Stromal cell of bone marrow (primary cell): ENCODE measurements around the gene MPIG6B.

ENCODE experiments used
- DNase-seq: peaks from one replicate; pipeline ENCODE4 v3.0.0-alpha.2; 2012; ENCODE audit warnings: low read depth

Gene MPIG6B

DNA sequence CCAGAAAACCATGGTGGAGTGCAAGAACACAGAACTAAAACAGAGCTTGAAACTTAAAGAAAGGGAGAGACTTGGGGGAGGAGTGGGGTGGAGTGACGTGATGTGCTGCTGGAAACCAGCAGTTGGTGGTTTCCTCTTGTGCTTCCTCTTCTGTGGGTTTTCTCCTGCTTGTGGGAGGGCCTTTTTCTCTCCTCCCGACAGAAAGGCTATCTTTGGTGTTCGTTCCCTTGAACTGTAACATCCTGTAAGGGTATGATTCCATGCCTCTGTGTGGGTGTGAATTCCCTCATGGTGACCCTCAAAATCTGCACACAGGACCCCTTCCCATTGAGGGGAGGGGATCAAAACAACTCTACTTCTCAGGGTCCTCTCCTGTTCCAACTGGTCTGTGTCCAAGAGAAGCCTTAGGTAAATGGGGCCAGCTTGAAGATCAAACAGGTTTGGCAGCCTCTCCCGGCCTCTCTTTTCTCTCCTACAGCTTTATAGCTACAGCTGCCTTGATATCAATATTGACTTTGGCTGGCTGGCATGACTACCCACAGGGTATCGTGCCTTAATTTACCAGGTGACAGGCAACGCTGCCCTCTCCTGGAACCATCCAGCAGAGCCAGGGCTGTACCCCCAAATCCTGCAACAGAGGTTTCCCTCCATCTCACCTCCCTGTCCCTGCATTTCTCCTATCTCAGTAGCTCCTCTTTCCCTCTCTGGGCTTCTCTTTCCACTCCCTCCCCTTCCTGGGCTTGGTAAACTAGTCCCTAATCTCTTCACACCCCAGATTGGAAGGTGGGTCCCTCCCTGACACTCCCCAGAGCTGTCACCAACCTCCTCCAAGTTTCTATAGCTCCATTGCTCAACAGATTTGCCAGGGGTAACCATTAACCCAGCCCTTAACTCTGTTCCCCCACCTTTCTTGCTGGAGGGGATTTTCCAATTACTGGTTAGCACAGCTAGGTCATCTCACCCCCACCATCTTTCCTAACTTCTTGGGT lies 15.1 kb downstream of the MPIG6B start:
- DNase-seq, result peak; percentile 82

DNA sequence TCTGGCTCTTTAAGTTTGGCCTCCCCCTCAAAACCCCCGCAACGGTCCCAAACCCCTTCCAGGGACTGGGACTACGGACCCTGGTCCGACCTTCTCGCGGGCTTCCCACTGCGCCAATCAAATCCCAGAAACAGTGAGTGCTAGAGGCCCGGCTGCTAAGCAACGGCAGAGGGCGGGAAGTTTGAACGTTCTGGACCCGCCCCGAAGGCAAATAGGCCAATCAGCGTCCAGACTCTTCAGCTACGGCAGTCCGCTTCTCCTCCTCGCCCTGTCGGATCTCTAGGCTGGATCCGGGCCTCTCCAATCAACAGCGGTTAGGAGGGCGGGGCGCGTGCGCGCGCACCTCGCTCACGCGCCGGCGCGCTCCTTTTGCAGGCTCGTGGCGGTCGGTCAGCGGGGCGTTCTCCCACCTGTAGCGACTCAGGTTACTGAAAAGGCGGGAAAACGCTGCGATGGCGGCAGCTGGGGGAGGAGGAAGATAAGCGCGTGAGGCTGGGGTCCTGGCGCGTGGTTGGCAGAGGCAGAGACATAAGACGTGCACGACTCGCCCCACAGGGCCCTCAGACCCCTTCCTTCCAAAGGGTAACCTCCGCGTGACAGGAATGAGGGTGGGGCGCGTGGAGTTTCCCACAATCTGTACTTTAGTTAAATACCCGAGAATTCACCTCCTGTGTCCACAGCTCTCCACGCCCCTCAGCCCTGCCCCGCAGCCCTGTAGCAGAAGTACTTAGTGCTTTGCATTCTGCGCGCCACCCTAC lies 16.6 kb downstream of the MPIG6B start, which contains the start of gene MSH5:
TSS of gene MSH5 (plus strand) at position 367 of the 758 bp plus-strand sequence. CDS start 462 bp downstream, outside the sequence.
- peak; percentile 99 for DNase-seq

DNA sequence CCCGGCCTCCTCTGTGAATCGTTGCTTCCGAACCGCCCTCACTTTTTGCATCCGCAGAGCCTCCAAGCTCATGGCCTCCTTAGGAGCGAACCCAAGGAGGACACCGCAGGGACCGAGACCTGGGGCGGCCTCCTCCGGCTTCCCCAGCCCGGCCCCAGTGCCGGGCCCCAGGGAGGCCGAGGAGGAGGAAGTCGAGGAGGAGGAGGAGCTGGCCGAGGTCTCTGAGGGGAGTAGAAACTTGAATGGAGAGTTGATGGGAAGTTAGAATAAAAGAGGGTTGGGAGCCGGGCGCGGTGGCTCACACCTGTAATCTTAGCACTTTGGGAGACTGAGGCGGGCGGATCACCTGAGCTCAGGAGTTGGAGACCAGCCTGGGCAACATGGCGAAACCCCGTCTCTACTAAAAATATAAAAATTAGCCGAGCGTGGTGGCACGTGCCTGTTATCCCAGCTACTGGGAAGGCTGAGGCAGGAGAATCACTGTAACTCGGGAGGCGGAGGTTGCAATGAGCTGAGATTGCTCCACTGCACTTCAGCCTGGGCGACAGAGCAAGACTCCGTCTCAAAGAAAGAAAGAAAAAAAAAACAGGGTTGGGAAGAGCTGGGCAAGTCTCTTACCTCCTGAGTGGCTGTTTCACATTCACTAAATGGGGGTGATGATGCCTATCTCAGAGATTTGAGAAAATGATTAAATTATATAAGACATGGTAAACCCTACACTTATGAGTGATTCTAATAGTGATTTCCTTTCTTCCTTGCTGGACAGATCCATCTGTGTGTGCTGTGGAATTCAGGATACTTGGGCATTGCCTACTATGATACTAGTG lies 17.4 kb downstream of the MPIG6B start:
- DNase-seq, result no peak

DNA sequence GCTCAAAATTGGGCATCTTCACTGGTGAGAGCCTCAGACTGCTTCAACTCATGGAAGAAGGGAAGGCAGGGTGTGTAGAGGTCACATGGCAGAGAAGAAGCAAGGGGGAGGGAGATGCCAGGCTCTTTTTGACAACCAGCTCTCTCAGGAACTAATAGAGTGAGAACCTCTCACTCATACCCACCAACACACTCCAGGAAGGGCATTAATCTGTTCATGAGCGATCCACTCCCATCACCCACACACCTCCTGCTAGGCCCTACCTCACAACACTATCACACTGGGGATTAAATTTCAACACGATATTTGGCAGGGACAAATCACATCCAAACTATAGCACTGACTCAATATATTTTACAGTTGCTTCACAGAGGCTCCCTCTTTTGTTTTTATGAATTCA lies 18.6 kb downstream of the MPIG6B start:
- no peak for DNase-seq

DNA sequence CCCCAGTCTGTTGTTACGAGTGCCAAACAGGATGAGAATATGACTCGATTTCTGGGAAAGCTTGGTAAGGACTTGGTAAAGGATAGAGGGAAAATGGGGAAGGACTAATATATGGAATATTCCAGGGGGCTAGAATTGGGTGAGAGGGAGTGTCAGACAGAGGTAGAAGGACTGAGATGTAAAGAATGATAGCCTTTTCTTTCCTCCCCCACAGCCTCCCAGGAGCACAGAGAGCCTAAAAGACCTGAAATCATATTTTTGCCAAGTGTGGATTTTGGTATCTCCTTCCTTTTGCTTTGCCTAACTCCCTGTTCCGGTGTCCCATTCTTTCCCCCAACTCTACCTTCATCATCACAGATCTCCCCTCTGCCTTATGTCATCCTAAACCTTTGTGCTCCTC lies 19.7 kb downstream of the MPIG6B start:
- no peak for DNase-seq

DNA sequence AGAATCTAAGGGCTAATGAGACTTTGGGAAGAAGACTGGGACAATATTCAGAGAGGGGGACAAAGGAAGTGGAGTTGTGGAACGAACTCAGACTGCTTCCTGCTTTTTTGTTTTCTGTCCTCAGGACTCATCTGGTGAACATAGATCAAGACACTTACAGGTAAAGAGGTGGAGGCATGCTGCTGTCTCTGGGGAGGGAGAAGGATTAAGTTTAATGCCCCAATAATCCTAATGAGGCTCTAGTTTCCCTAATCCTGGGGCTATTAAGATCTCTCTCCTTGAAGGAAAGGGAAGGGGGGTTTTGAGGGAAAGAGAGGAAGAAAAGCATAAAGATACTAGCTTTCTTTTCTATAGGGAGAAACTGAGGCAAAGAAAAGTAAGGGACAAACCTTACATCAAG lies 21.2 kb downstream of the MPIG6B start:
- no peak for DNase-seq

DNA sequence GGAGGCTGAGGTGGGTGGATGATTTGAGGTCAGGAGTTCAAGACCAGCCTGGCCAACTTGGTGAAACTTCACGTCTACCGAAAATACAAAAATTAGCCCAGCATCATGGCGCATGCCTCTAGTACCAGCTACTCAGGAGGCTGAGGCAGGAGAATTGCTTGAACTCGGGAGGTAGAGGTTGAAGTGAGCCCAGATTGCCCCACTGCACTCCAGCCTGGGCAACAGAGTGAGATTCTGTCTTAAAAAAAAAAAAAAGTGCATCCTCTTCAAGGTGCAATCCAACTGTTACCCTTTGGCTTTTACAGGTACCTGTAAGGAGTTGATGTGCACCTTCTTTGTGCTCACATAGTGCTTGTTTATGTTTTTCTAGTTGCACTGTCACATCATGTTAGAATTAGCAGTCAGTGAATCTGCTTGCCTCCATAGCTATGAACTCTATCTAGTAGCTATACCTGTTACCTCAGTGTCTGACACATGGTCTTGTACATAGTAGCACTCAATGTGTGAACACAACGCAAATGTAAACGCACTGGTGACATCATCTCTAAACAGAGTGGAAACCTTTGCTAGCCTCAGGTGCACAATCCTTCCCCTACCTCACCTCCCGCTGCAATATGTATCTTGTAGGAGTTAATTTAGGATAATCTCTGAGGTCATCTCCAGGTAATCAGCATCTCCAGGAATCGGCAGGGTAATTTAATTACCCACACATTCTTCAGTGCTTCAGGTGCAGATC lies 26.3 kb downstream of the MPIG6B start:
- DNase-seq, result no peak

DNA sequence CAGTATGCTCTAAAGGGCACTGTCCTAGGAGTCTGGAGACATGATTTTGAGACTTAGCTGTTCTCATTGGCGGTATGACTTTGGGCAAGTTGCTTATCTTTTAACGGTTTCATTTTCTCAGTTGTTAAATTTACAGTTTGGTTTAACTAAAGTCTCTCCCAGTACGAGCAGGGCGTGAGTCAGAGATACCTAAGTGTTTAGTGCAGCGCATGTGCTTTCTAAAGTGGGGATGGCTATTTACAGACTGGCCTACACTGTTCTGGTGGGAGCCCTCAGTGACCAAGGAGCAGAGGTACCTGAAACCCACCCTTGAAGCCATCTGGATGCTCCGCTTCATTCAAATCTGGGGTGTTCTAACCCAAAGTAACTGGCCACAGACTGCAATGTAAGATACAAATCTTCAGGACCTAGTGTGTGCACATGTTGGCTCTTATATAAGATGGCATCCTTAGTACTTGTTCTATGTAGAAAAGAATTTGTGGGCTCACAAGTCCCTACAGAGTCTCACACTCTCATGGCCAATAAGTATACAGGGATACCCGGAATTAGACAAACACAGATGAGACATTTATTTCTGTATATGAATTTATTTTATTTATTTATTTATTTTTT lies 27.3 kb downstream of the MPIG6B start:
- no peak for DNase-seq

DNA sequence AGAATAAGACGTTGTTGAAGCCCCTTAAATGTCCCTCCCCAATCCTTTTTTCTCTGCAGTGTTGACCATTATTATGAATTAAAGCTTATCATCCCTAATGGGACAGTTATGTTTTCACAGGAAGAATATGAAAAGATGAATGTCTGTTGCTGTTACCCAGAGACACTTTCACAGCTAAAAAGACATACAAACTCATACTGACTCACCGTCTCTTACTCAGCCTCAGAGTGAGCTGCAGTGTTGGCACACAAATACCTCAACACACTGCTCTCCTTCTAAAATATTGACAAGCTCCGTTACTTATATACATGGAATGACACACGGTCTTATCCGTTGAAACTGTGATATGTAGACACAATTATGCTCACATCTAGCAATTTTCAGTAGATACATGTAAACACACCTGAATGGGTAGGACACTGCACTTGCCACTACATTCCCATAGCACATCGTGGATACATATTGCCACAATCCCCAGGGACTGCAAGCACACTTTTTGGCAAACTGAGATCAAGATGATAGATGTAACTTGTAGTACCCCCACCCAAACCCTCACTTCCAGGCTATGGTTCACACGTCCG lies 29.7 kb downstream of the MPIG6B start:
- peak; percentile 80 for DNase-seq

DNA sequence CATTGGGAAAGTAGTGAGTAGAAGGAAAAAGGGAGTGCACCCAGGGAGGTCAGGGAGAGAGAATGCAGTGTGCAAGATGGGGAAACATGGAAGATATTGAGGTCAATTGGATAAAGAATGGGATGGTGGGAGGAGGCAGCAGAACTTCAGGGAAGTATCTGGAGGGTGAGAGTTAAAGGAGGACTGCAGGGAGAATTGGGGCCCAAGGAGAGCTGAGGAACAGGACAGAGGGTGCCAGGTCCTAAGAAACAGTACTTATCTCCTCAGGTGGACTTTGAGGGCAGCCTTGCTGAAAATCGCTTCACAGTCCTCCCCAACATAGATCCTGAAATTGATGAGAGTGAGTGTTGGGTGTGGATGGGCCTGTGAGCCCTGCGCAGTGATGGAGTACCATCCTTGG lies 35.1 kb downstream of the MPIG6B start:
- no peak for DNase-seq

DNA sequence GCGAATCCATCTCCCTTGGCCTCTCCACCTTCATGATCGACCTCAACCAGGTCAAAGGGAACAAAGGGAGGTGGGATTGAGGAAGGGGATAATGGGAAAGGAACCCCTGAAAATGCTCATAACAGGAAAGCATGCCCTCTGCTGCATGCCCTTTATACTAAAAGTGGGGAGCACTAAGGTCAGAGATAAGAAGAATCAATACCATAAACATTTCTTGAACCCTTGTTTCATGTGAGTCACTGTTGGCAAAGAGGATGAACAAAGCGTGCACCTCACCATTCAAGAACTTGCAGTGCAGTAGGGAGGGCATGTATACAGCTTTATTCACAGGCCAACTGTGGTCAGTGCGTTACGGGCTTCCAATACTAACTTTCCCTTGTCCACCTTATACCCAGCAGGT lies 37.6 kb downstream of the MPIG6B start:
- DNase-seq, result no peak

DNA sequence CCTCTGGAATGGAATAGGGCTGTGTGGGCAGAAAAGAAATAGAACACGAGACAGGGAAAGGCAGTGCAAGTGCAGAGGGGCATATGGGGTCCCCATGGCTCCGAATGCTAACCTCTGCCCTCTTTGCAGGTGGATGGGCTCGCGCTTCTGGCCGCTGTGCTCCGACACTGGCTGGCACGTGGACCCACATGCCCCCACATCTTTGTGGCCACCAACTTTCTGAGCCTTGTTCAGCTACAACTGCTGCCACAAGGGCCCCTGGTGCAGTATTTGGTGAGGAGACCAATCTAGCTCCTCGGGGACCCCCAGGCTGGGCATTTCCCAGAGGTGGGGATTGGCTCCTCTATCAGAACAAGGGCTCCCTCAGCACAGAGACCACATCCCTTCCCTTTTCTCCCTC lies 38.2 kb downstream of the MPIG6B start:
- DNase-seq, result no peak

DNA sequence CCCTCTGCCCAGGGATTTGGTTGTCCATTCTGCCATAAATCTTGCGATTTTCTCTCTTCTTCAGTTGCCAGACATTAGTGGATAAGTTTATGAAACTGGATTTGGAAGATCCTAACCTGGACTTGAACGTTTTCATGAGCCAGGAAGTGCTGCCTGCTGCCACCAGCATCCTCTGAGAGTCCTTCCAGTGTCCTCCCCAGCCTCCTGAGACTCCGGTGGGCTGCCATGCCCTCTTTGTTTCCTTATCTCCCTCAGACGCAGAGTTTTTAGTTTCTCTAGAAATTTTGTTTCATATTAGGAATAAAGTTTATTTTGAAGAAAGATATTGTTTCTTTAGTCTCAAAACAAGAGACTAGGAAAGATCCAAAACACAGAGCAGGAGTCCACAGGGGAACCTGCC lies 39.2 kb downstream of the MPIG6B start, which contains the start of gene SAPCD1:
TSS of gene SAPCD1 (plus strand) at position 301 of the 400 bp plus-strand sequence. CDS start 399 bp downstream, outside the sequence.
- no peak for DNase-seq

DNA sequence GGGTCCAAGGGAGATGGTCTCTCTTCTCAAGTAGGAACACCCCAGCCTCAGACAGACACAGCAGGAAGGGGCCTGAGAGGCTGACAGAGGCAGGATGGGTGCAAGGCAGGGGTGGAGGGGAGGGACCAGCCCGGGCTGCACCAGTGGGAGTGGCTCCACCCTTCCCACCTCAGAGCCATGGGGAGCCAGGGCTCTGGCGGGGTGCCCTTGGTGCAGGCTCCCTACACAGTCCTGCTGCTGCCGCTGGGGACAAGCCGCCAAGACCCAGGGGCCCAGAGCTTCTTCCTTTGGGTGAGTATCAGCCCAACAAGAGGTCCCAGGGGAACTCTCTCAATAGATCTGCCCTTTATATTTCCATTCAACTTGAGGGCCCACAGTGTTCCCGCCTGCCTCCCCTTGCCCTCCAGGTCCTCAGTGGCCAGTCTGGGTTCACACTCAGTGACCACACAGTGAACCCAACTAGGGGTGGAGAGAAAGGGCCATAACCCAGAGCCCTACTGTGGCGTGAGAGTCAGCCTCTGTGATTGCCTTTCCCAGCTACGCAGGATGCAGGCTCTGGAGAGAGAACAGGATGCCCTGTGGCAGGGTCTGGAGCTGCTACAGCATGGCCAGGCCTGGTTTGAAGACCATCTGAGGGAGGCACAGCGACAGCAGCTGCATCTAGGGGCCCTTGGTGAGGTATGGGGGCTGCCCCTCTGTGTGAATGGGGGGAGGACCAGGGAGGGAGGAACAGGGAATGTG lies 39.9 kb downstream of the MPIG6B start:
- DNase-seq, result no peak

DNA sequence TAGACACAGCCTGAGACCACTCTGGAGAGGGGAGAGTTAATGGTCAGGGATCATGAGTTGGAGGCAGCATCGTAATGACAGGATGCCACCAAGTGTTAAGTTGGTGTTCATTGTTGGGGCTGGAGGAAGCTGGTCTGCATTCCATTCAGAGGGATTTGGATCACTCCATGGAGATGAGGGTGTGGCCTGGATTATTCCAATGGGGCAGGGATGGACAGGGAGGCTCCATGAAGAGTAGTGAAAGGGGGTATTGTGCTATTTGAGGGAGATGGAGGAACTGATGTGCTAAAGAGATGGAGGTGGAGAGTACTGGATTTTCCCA lies 40.4 kb downstream of the MPIG6B start:
- DNase-seq, result peak; percentile 57

DNA sequence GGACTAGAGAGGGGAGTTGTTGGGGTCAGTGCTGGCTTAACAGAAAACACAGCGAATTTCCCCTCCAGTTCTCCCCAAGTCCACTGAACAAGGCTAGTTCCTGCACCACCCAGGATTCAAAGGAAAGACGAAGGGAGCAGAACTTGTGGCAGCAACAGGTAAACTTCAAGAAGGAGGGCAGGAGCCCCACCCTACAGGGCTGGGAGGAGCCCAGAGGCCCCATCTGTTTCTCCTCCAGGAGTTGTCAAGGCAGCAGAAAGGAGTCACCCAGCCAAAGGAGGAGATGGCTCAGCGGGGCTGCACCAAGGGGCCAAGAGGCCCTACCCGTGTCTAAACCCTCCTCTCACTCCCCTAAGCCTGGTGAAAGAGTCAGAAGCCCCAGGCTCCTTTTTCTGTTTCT lies 41.0 kb downstream of the MPIG6B start:
- no peak for DNase-seq

DNA sequence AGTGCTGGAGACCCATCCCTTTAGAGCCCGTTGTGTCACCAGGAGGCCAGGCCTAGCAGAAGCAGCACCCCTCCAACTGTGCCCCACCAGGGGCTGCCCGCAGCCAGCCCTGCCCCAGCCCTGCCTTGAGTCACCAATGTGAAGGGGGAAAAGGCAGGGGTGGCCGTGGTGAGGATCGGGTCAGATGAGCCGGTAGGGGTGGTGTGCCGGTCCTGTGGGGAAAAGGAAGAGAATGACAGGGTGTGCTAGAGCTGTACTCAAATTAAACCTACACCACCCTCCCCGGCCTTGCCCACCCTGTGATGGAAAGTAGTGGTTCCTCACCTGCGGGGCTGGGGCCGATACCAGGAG lies 42.4 kb downstream of the MPIG6B start:
- DNase-seq, result no peak

DNA sequence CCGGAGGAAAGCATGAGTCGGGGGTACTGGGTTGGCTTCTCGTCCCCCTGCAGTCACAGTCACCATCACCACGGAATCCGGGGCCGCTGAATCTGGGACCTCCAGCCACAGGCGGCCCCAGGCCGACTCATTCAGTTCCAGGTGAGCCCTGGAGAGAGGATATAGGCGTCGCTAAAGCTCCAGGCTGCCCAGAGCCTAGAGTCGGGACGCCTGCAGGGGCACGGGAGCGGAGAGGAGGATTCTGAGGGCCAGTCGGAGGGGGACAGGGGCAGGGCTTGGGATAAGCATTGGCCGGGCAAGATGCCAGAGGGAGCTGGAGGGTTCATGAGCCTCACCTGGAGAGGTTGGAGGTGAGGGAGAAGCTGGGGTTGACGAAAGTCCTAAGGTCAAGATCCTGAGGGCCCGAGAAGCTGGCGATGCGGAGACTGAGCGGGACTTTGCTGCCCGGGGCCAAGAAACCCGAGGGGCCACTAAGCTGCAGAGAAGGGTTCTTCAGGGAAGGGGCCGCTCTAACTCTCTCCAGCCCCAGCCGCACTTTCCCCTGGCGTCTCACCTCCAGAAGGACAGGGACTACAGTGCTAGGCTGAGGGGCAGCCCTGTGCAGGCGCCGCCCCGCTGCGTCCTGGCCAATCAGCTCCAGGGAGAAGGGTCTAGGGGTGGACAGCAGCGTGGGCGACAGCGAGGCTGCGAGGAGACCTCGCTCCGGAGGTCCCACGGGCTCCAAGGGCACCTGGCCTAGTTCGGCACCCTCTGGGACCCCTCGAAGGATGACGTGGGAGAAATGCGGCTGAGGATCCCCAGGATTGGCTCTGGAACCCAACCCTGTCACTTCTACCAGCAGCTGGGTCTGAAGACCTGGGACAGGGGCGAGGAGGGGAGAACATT lies 43.0 kb downstream of the MPIG6B start:
- no peak for DNase-seq

DNA sequence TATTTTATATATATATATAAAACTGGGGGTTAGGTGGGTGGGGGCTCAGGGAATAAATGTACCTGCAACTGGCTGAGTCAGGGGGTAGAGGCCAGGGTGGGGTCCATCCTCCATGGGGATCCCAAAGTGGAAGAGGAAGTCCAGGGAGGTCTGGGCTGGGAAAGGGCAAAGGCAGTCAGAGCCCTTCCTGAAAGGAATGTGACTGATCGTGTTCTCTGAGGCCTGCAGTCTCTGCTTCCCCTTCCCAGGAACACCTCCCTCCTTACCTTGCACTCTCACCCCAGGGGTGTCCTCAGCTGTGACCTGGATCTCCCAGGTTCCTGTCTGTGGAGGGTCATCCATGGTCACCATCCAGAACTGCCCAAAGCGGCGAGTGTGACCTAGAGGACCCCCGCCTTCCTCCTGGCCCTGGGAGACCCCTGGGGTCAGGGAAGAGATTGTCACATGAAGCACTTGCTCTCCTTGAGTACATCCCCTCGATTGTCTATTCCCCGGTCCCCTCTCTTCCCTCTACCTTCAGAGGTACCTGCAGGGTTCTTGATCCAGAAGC lies 44.0 kb downstream of the MPIG6B start:
- no peak for DNase-seq
